Right atrium auricular region (tissue), 2 donors: Measurements from ENCODE around the gene SORBS1. TPM values are rescaled to one million over a fixed set of nuclear protein-coding genes. Genes with fewer than 3 reads are reported as not detected.

Experiments used
- DNase-seq: peaks from one replicate; pipeline ENCODE4 v3.0.0-alpha.2; 2019; ENCODE audit warnings: low spot score
- H3K27ac ChIP-seq, 2 donors: fragments of 200-600 bp; sonication (generic); 1 replicate in 1 of 2; 2 replicates in 1 of 2; pipeline ENCODE4 v1.5.1; 2016 to 2019
- H3K27me3 ChIP-seq, 2 donors: fragments of 200-600 bp; sonication (generic); one replicate each; pipeline versions ENCODE4 v1.5.1 to v1.6.0; 2017 to 2019
- H3K36me3 ChIP-seq: fragments of 200-600 bp; sonication (generic); one replicate; pipeline ENCODE4 v1.5.1; 2016
- H3K4me1 ChIP-seq, 2 donors: fragments of 200-600 bp; sonication (generic); one replicate each; pipeline versions ENCODE4 v1.5.1 to v1.6.0; 2017 to 2019
- H3K4me3 ChIP-seq, 2 donors: fragments of 200-600 bp; sonication (generic); 1 replicate in 1 of 2; 2 replicates in 1 of 2; pipeline ENCODE4 v1.5.1; 2017 to 2019; ENCODE audit warnings: mild to moderate bottlenecking in 1 of 2, moderate library complexity in 1 of 2
- H3K9me3 ChIP-seq, 2 donors: fragments of 200-600 bp; sonication (generic); one replicate each; pipeline ENCODE4 v1.5.1; 2019
- CTCF ChIP-seq, 2 donors: fragments of 200-600 bp; sonication (generic); IDR thresholded peaks; one replicate each; pipeline ENCODE4 v1.5.1; 2019; ENCODE audit warnings: antibody characterized with exemption in 2 of 2
- total RNA-seq, 2 donors: library from RNA; depleted of rRNA; stranded (reverse); fragments of >200 nt; gene quantifications; one replicate each; pipeline ENCODE4 v1.1.0, GENCODE V29; 2016

Gene SORBS1
- 100 to 1,000 TPM; 742 to 815 TPM for total RNA-seq

- H3K4me1 ChIP-seq, result peaks cover 0 to 45% of the 10 kb centered on the region in 2 donors
- H3K27me3 ChIP-seq, result no peaks in the 10 kb centered on the region
- peak within 1 kb of the TSS; percentile 91 to 93 for H3K27ac ChIP-seq
These were observed at the start of gene SORBS1 for GRCh38 chr10:95561177-95561863. TSS of gene SORBS1 (minus strand) at chr10:95561371. CDS start at chr10:95441135, 120,236 bp downstream.

GRCh38 chr10:95610727-95611126, 49.6 kb upstream of the SORBS1 start:
- TF ChIP-seq CTCF (IDR thresholded peaks at IDR 0.05), result no peak
- Histone ChIP-seq H3K27me3 (no peaks in the 10 kb centered on the region), H3K36me3 (peaks cover 70% of the 10 kb centered on the region), H3K4me1 (peaks cover 0 to 9% of the 10 kb centered on the region in 2 donors), H3K4me3 (no peak overlapping the region), H3K9me3 (no peaks in the 10 kb centered on the region), H3K27ac (no peak overlapping the region)
- DNase-seq, result no peak

More at GRCh38 chr10:95561177-95561863, at the start of gene SORBS1:
- peak; percentile 98 for DNase-seq
- Histone ChIP-seq H3K9me3 (no peaks in the 10 kb centered on the region), H3K4me3 (peak within 1 kb of the TSS; percentile 71 to 88), H3K36me3 (peaks cover 5% of the 10 kb centered on the region)
- no peak for TF ChIP-seq CTCF (IDR thresholded peaks at IDR 0.05)

GRCh38 chr10:95606922-95607321, 45.8 kb upstream of the SORBS1 start:
- Histone ChIP-seq H3K27ac (peak overlapping the region in 1 of 2 donors; percentile 94), H3K4me3 (no peak overlapping the region), H3K9me3 (no peaks in the 10 kb centered on the region), H3K4me1 (peaks cover 0 to 24% of the 10 kb centered on the region in 2 donors), H3K36me3 (peaks cover 34% of the 10 kb centered on the region), H3K27me3 (no peaks in the 10 kb centered on the region)
- DNase-seq, result no peak
- TF ChIP-seq CTCF (IDR thresholded peaks at IDR 0.05), result no peak

GRCh38 chr10:95605163-95605562, 44.0 kb upstream of the SORBS1 start:
- no peak overlapping the region for H3K4me3 ChIP-seq
- peaks cover 19% of the 10 kb centered on the region for H3K36me3 ChIP-seq
- peak; percentile 76 for DNase-seq
- no peaks in the 10 kb centered on the region for H3K9me3 ChIP-seq
- no peak for TF ChIP-seq CTCF (IDR thresholded peaks at IDR 0.05)
- peak overlapping the region; percentile 59 to 94 for H3K27ac ChIP-seq
- peaks cover 0 to 31% of the 10 kb centered on the region in 2 donors for H3K4me1 ChIP-seq
- no peaks in the 10 kb centered on the region for H3K27me3 ChIP-seq

- H3K4me3 ChIP-seq, result no peak overlapping the region
- no peak for TF ChIP-seq CTCF (IDR thresholded peaks at IDR 0.05)
- no peak for DNase-seq
- peak overlapping the region; percentile 59 to 94 for H3K27ac ChIP-seq
- no peaks in the 10 kb centered on the region for H3K9me3 ChIP-seq
- peaks cover 14% of the 10 kb centered on the region for H3K36me3 ChIP-seq
- H3K4me1 ChIP-seq, result peaks cover 0 to 31% of the 10 kb centered on the region in 2 donors
- H3K27me3 ChIP-seq, result no peaks in the 10 kb centered on the region
These were observed 43.5 kb upstream of the SORBS1 start for GRCh38 chr10:95604630-95605029.
